SK-N-SH treated with all-trans-retinoic acid at 6 μM for 48 hours (cell line): Measurements from ENCODE around the gene SHC1.

Experiments used
- BACH2 ChIP-seq: fragments of 250-450 bp; sonication (Bioruptor Pico); IDR thresholded peaks from 2 replicates; pipeline ENCODE4 v1.9.0; 2021; ENCODE audit warnings: mild to moderate bottlenecking, borderline replicate concordance
- CSDC2 ChIP-seq: fragments of 250-450 bp; sonication (Bioruptor Pico); IDR thresholded peaks from 2 replicates; pipeline ENCODE4 v1.5.0; 2020; ENCODE audit warnings: mild to moderate bottlenecking, moderate library complexity
- ESRRG ChIP-seq: fragments of 250-450 bp; sonication (Bioruptor Pico); IDR thresholded peaks from 2 replicates; pipeline ENCODE4 v1.6.1; 2021; ENCODE audit warnings: mild to moderate bottlenecking
- GLIS3 ChIP-seq: fragments of 250-450 bp; sonication (Bioruptor Pico); IDR thresholded peaks from 2 replicates; pipeline ENCODE4 v1.5.0; 2020; ENCODE audit warnings: mild to moderate bottlenecking, moderate library complexity
- ISL1 ChIP-seq: fragments of 250-450 bp; sonication (Bioruptor Pico); IDR thresholded peaks from 2 replicates; pipeline ENCODE4 v2.1.2; 2022; ENCODE audit warnings: mild to moderate bottlenecking, moderate library complexity
- PPARA ChIP-seq: fragments of 250-450 bp; sonication (Bioruptor Pico); IDR thresholded peaks from 2 replicates; pipeline ENCODE4 v1.5.0; 2020; ENCODE audit warnings: mild to moderate bottlenecking, borderline replicate concordance
- RARB ChIP-seq: fragments of 250-450 bp; sonication (Bioruptor Pico); IDR thresholded peaks from 2 replicates; pipeline ENCODE4 v1.8.0; 2021; ENCODE audit warnings: mild to moderate bottlenecking, moderate library complexity
- TCF4 ChIP-seq: fragments of 250-450 bp; sonication (Bioruptor Pico); IDR thresholded peaks from 2 replicates; pipeline ENCODE4 v1.8.0; 2021; ENCODE audit warnings: mild to moderate bottlenecking, moderate library complexity, borderline replicate concordance
- ZFP30 ChIP-seq: fragments of 450-650 bp; formaldehyde crosslinking; IDR thresholded peaks from 2 replicates; pipeline ENCODE4 v1.5.0; 2022; ENCODE audit warnings: mild to moderate bottlenecking, moderate library complexity
- ZNF565 ChIP-seq: fragments of 450-650 bp; formaldehyde crosslinking; conservative IDR thresholded peaks from 2 replicates; pipeline ENCODE4 v1.5.0; 2020; ENCODE audit warnings: low read depth, mild to moderate bottlenecking, moderate library complexity
- TF ChIP-seq, protein P1 (sequence below): fragments of 250-450 bp; sonication (Bioruptor Pico); IDR thresholded peaks from 2 replicates; pipeline ENCODE4 v1.8.0; 2020; ENCODE audit warnings: mild to moderate bottlenecking, moderate library complexity, borderline replicate concordance
- TF ChIP-seq, protein P2 (sequence below): fragments of 250-450 bp; sonication (Bioruptor Pico); IDR thresholded peaks from 2 replicates; pipeline ENCODE4 v1.5.1; 2021; ENCODE audit warnings: mild to moderate bottlenecking, moderate library complexity
- TF ChIP-seq, protein P3 (sequence below): fragments of 250-450 bp; sonication (Bioruptor Pico); IDR thresholded peaks from 2 replicates; pipeline ENCODE4 v1.8.0; 2021; ENCODE audit warnings: low read depth, mild to moderate bottlenecking, moderate library complexity, borderline replicate concordance

DNA sequence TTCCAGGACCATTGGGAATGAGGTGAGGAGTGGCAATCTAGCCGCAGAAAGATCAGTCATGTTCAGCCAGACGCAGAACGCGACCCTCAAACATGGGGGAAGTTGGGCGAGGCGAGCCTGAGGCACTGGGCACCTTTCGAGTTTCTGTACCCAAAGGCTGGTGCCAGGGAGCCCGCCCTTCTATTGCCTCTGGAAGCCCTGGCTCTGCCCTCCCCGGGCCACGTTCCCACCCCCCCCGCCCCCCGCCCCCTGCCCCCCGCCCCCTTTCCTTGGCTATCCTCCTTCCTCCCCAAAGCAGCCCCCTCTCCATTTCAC lies 29.8 kb upstream of the SHC1 start:
- TF ChIP-seq GLIS3 (CRISPR knock-in tag) (no peak), CSDC2 (CRISPR knock-in tag) (no peak), PPARA (CRISPR knock-in tag) (no peak), ZNF565 (CRISPR knock-in tag) (no peak), ESRRG (CRISPR knock-in tag) (no peak), ISL1 (no peak), ZFP30 (CRISPR knock-in tag) (no peak), RARB (CRISPR knock-in tag) (no peak), BACH2 (CRISPR knock-in tag) (no peak), TCF4 (CRISPR knock-in tag) (no peak)
- TF ChIP-seq, protein P1, sequence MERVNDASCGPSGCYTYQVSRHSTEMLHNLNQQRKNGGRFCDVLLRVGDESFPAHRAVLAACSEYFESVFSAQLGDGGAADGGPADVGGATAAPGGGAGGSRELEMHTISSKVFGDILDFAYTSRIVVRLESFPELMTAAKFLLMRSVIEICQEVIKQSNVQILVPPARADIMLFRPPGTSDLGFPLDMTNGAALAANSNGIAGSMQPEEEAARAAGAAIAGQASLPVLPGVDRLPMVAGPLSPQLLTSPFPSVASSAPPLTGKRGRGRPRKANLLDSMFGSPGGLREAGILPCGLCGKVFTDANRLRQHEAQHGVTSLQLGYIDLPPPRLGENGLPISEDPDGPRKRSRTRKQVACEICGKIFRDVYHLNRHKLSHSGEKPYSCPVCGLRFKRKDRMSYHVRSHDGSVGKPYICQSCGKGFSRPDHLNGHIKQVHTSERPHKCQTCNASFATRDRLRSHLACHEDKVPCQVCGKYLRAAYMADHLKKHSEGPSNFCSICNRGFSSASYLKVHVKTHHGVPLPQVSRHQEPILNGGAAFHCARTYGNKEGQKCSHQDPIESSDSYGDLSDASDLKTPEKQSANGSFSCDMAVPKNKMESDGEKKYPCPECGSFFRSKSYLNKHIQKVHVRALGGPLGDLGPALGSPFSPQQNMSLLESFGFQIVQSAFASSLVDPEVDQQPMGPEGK (CRISPR knock-in tag): no peak
- TF ChIP-seq, protein P2, sequence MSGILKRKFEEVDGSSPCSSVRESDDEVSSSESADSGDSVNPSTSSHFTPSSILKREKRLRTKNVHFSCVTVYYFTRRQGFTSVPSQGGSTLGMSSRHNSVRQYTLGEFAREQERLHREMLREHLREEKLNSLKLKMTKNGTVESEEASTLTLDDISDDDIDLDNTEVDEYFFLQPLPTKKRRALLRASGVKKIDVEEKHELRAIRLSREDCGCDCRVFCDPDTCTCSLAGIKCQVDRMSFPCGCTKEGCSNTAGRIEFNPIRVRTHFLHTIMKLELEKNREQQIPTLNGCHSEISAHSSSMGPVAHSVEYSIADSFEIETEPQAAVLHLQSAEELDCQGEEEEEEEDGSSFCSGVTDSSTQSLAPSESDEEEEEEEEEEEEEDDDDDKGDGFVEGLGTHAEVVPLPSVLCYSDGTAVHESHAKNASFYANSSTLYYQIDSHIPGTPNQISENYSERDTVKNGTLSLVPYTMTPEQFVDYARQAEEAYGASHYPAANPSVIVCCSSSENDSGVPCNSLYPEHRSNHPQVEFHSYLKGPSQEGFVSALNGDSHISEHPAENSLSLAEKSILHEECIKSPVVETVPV (CRISPR knock-in tag): no peak
- TF ChIP-seq, protein P3, sequence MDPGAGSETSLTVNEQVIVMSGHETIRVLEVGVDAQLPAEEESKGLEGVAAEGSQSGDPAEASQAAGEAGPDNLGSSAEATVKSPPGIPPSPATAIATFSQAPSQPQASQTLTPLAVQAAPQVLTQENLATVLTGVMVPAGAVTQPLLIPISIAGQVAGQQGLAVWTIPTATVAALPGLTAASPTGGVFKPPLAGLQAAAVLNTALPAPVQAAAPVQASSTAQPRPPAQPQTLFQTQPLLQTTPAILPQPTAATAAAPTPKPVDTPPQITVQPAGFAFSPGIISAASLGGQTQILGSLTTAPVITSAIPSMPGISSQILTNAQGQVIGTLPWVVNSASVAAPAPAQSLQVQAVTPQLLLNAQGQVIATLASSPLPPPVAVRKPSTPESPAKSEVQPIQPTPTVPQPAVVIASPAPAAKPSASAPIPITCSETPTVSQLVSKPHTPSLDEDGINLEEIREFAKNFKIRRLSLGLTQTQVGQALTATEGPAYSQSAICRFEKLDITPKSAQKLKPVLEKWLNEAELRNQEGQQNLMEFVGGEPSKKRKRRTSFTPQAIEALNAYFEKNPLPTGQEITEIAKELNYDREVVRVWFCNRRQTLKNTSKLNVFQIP (CRISPR knock-in tag): no peak
